Skeletal muscle cell (primary cell): ENCODE data around the gene SYNGR4.

Source experiments
- DNase-seq: peaks from one replicate; pipeline ENCODE4 v3.0.0-alpha.2; 2010; ENCODE audit warnings: low read depth
- H3K4me3 ChIP-seq: 2 replicates; pipeline ENCODE4 v1.5.1; 2011; ENCODE audit warnings: low read depth, mild to moderate bottlenecking, control low read depth, low read length, moderate library complexity

SYNGR4 gene

GRCh38 chr19:48338802-48339503 is 25.2 kb upstream of the SYNGR4 start:
- no peak overlapping the region for H3K4me3 ChIP-seq
- DNase-seq, result no peak

GRCh38 chr19:48340995-48341394 is 23.2 kb upstream of the SYNGR4 start:
- DNase-seq, result no peak
- H3K4me3 ChIP-seq, result no peak overlapping the region

GRCh38 chr19:48341515-48342413 is 22.4 kb upstream of the SYNGR4 start:
- no peak for DNase-seq

GRCh38 chr19:48342414-48342738 is 21.8 kb upstream of the SYNGR4 start:
- DNase-seq, result no peak
- no peak overlapping the region for H3K4me3 ChIP-seq

More at GRCh38 chr19:48341515-48342413, 22.4 kb upstream of the SYNGR4 start:
- no peak overlapping the region for H3K4me3 ChIP-seq

GRCh38 chr19:48342841-48343540 is 21.2 kb upstream of the SYNGR4 start:
- H3K4me3 ChIP-seq, result no peak overlapping the region
- no peak for DNase-seq

GRCh38 chr19:48344892-48345291 is 19.3 kb upstream of the SYNGR4 start:
- no peak for DNase-seq
- no peak overlapping the region for H3K4me3 ChIP-seq

GRCh38 chr19:48346191-48346590 is 18.0 kb upstream of the SYNGR4 start:
- no peak overlapping the region for H3K4me3 ChIP-seq
- DNase-seq, result no peak

GRCh38 chr19:48348045-48348444 is 16.1 kb upstream of the SYNGR4 start:
- no peak overlapping the region for H3K4me3 ChIP-seq
- no peak for DNase-seq

- H3K4me3 ChIP-seq, result no peak overlapping the region
- no peak for DNase-seq
Observed at GRCh38 chr19:48348737-48349136, 15.4 kb upstream of the SYNGR4 start.

- no peak overlapping the region for H3K4me3 ChIP-seq
- DNase-seq, result no peak
Observed at GRCh38 chr19:48350856-48351255, 13.3 kb upstream of the SYNGR4 start.

GRCh38 chr19:48351341-48351752 is 12.8 kb upstream of the SYNGR4 start:
- no peak overlapping the region for H3K4me3 ChIP-seq
- DNase-seq, result no peak

- no peak overlapping the region for H3K4me3 ChIP-seq
- no peak for DNase-seq
Observed at GRCh38 chr19:48353677-48354076, 10.5 kb upstream of the SYNGR4 start.

GRCh38 chr19:48354332-48354992 is 9.7 kb upstream of the SYNGR4 start:
- no peak overlapping the region for H3K4me3 ChIP-seq
- no peak for DNase-seq

GRCh38 chr19:48355365-48355954 is 8.7 kb upstream of the SYNGR4 start:
- no peak for DNase-seq
- H3K4me3 ChIP-seq, result no peak overlapping the region

GRCh38 chr19:48359123-48359522 is 5.0 kb upstream of the SYNGR4 start:
- no peak for DNase-seq
- no peak overlapping the region for H3K4me3 ChIP-seq

GRCh38 chr19:48361912-48362311 is 2.3 kb upstream of the SYNGR4 start:
- no peak for DNase-seq
- no peak overlapping the region for H3K4me3 ChIP-seq

GRCh38 chr19:48362716-48363499 is 1.3 kb upstream of the SYNGR4 start:
- peak; percentile 79 for DNase-seq
- H3K4me3 ChIP-seq, result peak overlapping the region; percentile 82

GRCh38 chr19:48363500-48363809 is 712 bp upstream of the SYNGR4 start:
- no peak for DNase-seq
- H3K4me3 ChIP-seq, result peak overlapping the region; percentile 82
